HG03064 (cell line): ENCODE data around the gene HSF2.

Experiments used
- ATAC-seq: cut with Tn5 transposase; IDR thresholded peaks from one replicate; pipeline ENCODE4 v1.9.1; 2021; ENCODE audit warnings: low read depth; ENCODE audit not compliant: unreplicated experiment

HSF2 gene, protein sequence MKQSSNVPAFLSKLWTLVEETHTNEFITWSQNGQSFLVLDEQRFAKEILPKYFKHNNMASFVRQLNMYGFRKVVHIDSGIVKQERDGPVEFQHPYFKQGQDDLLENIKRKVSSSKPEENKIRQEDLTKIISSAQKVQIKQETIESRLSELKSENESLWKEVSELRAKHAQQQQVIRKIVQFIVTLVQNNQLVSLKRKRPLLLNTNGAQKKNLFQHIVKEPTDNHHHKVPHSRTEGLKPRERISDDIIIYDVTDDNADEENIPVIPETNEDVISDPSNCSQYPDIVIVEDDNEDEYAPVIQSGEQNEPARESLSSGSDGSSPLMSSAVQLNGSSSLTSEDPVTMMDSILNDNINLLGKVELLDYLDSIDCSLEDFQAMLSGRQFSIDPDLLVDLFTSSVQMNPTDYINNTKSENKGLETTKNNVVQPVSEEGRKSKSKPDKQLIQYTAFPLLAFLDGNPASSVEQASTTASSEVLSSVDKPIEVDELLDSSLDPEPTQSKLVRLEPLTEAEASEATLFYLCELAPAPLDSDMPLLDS

DNA sequence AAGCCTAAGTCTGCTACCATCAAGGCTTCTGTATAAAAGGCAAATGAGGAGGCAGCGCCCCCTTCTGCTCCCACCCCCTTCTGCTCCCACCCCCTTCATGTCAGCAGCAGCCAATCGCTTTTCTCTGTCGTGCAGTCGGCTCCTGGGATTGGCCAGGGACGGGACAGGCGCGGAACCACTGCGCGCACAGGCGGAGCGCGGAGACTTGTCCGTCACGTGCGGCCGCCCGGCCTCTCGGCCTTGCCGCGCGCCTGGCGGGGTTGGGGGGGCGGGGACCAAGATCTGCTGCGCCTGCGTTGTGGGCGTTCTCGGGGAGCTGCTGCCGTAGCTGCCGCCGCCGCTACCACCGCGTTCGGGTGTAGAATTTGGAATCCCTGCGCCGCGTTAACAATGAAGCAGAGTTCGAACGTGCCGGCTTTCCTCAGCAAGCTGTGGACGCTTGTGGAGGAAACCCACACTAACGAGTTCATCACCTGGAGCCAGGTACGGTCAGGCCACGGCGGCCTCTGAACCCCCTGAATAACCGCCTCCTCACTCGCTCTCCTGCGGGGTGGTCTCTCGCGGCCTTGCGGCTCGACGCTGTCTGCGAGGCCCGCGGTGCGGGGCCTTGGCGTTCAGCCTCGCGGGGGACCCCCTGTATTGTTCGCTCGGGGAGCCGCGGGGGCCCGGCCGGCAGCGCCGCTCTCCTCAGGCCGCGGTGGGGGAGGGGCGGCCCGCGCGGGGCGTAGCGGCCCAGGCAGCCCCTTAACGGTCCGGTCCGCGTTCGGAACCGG lies at the start of gene HSF2:
HSF2 (plus strand) TSS at position 305 of the 773 bp plus-strand sequence; CDS start at position 391, 86 bp downstream.
- ATAC-seq: peak; percentile 98

DNA sequence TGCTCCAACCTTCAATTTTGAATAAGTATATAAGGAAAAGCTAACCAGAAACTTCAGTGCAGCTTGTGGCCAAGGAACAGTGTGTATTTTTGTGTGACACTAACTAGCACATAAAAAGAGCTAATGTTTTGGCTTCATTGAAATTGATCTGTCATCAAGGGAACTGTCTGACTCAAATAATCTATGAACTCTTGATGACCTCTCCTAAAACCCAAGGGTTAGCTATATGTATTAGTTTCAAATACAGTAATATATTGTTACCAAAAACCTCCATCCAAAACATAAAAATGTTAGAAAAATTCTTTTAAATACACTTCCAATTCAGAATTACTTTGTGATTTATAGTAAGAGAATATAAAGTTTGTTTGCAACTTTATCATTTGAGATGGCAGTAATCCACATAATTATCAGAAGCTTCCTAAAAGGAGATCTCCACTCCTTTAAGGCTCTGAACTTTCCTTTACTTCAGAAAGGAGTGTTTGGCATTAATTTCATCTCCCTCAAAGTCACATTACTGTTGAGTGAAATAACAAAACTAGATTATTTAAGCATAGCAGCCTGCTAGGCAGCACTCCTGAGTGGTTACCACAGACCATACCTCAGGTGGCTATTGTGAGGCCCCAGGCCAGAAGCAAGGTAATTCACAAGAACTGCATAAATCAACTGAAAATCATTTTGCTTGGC lies 46.3 kb upstream of the HSF2 start:
- no peak for ATAC-seq

DNA sequence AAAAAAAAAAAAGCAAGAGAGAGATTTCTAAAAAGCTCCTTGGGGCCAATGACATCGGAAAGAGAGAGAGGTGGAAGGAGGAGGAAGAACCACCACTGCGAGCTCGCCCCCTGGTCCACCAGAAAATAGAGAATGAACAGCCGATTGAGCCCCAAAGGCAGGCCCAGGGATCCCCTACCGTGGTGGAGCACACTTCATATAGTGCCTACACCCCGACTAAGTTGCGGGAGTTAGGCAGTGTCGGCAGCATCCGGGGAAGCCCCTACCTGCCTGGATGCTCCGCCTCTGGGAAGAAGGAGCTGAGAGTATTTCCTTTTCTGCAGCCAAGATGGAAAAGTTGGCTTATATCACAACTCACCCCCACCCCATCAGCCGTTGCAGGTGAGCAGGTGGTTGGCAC lies 38.6 kb upstream of the HSF2 start:
- ATAC-seq: no peak

DNA sequence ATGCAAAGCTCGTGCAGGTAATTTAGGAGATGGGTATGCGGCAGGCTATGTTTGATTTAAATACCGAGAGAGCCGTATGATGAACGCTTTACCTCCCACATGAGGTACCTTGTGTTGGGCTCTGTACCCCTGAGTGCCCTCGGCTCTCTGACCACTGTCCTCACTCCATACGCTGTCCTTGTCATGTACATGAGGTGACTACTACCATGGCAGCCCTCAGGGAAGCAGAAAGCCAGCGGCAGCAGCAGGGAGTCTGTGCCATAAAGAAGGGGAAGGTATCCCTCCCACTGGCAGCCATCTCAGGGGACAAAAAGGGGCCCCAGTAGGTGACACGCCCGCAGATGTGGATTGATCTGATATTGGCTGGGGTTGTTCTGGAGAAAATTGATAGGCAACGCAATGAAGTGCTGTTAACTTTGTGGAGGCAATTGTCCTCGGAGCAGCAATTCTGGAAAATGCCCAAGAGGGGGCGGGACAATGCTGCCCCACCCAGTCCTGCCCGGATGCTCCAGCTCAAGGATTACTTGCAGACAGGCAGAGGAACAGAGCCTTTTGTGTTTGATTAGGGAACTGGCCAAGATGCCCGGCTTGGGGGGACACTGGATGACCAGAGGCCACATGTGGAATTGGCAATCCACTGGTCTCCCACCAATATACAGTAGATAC lies 38.0 kb upstream of the HSF2 start:
- no peak for ATAC-seq

DNA sequence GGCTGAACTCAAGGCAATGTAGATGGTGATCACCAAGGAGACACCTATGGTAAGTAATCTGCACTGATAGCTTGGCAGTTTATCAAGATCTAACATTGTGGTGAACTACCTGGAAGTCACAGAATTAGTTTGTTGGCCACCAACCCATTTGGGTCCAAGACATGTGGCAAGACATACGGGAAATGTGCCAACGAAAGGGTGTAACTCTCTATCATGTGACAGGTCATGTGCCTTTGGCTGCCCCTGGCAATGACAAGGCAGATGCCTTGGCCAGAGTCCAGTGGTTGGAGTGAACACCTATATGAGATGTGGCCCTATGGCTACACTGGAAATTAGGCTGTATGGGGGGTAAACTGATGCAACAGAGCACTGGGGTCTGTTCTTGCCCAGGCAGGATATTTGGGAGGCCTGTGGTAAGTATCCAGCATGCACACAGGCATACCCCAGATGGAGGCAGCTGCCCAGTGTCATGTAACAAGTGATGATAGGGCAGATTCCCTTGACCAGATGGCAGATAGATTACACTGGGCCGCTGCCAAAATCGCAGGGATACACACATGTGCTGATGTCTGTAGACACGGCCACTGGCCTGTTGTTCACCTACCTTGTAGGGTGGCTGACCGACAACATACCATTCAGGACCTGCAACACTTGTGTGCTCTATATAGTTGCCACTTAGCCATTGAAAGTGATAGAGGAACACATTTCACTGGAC lies 35.5 kb upstream of the HSF2 start:
- ATAC-seq: no peak

DNA sequence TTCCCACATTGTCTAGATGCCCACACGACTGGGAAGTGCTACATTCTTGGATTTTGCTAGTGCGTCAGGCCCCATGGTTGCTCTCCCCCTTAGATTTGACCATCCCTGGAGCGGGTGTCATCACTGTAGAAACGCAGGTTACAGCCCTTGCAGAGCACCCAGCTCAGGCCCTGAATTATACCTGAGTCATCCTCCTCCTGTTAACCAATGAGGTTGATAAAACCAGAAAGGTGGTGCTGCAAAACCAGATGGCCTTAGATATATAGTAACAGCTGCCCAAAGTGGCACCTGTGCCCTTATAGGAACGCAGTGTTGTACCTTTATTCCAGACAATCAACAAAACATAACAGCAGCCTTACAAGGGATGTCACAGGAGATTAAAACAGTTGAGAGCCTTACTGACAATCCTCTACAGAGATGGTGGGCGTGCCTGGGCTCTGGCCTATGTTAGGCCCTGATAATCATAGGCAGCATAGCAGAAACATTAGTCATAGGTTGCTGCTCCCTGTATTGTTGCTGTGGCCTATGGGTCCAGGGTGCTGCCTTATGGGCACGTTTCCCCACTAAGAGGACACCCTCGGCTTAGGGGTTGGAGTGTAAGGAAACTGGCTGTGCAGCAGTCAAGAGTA lies 33.6 kb upstream of the HSF2 start:
- ATAC-seq: no peak

DNA sequence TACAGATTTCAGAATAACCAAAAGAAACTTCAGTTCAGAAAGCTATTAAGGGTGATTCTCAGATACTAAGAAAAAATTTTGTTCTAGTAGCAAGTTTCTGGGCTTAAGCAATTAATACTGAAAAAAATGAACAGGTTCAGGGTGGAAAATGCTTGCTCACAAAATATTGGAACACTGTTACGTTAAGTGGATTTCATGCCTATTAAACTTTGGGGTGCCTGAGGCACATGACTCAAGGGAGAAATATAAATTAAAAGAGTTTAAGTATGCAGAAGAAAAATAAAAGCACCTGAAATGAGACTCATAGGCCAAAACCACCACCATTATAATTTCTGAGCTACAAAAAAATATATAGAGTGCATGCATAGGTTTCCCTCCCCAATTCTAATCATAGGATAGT lies 32.3 kb upstream of the HSF2 start:
- ATAC-seq: no peak

DNA sequence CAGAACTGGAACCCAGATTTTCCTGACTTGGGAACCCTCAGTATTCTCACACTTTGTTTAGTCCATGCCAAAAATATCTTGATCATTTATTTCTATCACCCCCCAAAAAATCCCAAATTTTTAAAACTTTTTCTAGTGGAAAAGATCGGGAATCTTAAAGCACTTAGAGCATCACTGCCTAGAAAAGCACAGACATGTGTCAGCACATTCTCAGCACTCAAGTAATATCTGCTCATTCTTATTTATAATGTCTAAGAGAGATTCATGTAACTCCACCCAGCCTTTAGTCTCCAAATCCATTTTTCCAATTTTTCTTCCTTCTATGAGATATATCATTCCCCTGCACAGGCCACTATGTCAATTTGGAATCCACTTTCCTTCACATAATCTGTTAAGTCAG lies 29.9 kb upstream of the HSF2 start:
- ATAC-seq: no peak

DNA sequence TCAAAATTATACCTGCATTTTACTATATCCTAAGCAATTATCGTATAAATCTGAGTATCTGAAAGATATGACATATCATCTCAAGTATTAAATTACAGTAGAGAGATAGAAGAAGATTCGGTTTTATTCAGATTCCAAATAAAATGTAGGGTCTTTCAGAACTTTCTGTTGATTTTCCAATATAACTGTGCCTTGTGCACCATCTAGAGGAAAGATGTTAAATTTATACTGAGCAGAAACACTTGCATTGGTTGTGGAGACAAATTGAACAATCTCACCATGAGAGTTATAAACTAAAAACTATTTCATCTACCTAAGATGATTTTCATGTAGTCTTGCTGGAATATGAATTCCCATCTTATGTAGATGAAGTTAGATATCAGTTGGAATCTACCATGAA lies 26.8 kb upstream of the HSF2 start:
- no peak for ATAC-seq

DNA sequence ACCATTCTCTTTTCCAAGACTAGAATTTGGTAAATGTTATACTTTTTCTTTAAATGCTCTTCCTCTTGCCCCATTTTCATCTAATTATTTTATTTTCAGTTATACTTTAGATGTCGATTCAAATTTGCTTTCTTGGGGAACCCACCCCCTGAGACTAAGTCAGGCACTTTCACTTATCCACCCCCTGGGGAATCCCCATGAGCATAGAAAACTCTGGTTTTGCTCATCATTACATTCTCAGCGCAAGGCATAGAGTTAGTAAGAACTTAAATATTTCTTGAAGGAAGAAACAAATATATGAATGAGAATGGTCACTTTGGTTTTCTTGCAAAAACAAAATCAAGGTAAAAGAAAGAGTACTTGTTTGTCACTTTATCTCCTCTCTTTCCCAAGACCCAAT lies 25.1 kb upstream of the HSF2 start:
- no peak for ATAC-seq

DNA sequence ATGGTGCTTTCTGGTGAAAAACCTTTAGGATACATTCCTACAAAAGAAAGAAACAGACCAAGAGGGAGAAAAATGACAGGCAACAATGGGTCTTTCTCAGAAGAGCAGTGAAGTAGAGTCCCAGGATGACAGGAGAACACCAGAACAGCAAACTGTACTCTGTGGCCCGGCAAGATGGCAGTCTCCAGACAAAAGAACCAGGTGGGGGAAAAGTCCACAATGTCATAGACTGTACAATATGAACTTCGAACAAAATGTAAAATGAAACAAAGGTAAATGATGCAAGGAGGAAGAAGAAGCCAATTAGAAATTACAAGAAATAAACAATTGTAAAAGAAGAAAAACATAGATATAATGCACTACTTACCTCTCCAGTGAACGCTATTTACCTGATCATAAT lies 23.2 kb upstream of the HSF2 start:
- no peak for ATAC-seq

DNA sequence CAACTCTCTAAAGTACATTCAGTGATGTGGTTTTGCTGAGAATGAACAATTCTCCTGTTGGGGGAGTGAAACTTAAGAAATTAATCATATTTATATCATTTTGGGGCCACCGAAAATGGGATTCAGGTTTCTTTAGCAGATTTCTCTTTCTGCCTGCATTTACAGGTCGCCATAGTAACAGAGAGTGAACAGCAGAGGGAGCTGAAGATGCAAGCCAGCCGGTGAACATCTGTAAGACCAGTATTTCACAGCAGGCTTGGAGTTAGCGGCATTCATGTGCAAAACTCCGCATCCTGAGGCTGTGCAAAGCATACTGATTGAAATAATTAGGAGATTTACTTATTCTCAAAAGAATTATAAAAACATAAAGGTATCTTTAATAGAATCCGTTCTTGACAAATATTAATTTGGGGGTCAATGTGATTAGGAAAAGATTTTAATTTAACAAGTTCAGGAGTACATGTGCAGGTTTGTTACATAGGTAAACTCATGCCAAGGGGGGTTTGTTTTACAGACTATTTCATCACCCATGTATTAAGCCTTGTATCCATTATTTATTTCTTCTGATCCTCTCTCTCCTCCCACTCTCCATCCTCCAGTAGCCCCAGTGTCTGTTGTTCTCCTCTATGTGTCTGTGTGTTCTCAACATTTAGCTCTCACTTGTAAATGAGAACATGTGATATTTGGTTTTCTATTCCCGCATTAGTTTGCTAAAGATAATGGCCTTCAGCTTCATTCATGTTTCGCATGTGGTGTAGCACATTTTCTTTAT lies 17.8 kb upstream of the HSF2 start:
- peak; percentile 98 for ATAC-seq

DNA sequence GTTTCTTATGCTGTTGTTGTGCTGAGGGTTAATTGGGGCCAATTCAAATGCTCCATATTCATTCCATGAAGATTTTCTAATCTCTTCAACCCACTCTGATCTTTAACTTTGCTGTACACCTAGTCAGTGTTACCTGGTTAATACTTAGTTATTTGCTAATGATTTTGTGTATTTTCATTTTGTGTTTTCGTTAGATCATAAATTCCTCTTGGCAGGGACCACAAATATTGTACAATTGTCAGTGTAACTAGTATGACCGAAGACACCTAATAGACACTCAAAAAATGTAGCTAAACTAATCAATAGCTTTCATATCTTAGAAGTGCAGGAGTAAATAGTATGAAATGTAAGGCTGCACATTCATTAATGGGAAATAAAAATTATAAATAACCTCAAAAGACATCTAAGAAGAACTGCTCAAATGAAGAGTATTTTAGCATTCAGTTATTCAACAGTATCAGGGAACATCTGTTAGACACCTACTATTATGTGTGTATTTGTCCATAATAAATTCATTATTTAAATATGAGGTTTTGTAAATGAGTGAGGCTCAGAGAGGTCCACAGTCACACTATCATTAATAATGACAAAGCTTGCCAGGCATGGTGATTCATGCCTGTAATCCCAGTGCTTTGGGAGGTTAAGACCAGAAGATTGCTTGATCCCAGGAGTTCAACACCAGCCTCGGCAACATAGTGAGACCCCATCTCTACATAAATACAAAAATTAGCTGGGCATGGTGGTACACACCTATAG lies 13.4 kb upstream of the HSF2 start:
- no peak for ATAC-seq

DNA sequence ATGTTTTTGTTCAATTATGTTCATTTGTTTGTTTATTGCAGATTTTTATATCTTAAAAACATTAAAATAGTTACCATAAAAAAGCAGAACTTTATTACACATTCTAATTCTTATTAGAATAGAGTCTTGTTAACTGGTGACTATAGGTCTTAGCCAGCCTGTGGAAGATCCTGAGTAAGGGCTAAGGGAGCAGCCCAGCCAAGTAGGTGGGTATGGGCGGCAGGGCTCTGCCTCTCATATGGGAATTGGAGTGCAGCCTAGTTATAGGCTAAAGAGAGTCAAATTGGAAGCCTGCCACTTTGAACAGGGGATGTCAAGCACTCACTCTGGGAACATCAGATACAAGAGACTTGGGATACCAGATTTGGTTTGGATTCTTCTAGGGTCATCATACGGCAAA lies 10.5 kb upstream of the HSF2 start:
- no peak for ATAC-seq

DNA sequence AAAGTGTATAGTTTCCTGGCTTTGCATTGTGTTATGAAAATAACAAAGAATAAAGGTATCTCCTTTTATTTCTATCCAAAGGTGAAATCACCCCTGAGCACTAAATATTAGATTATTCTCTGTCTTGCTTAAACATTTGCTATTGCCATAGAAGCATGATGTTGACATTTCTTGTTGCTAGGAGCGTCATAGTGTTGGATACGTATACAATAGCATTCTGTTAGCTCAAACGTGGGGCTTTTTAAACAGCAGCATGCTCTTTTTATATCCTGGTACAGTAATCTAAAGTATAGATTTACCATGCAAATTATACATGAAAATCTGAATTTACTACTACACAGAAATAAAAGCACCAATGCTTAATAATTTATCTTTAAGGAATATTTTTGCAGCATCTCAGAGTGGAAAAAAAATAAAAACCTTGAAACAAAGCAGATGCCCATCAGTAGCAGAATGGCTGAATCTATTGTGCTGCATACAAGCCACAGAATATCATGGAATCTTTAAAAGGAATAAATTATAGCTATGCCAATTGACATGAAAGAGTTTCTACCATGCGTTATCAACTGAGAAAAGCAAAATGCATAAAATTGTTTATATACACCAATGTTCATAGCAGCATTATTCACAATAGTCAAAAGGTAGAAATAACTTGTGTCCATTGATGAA lies 9.6 kb upstream of the HSF2 start:
- no peak for ATAC-seq

DNA sequence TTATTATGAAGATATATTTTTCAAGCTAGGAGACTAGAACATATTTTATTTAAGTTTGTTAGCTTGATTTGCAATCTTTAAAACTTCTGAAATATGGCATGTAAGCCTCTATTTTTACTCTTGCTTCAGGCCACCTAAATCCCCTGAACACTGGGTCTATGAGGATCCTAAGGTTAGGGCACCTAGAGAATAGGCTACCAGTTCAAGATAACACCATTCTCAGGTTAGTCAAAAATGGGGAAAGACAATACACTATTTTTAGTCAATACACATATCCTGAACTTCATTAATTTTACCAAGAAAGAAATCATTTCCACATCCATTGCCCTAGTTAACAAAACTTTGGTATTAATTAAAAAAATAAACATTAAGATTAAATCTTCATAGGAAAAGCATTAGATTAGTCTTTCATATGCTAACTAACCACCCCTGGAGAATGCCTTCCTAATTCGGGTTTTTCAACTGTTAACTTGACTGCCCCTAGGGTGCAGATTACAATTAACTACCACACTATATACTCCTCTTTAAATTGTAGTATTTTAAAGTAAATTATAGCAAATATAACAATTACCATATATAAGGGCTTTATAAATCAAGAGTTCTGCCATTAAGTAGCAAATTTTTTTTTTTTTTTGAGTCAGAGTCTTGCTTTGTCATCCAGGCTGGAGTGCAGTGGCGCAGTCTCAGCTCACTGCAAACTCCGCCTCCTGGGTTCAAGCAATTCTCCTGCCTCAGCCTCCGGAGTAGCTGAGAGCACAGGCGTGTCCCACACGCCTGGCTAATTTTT lies 6.7 kb upstream of the HSF2 start:
- no peak for ATAC-seq
